HG02943 (cell line): ENCODE results near the gene LARP1.

Experiments used
- ATAC-seq: cut with Tn5 transposase; IDR thresholded peaks from one replicate; pipeline ENCODE4 v1.9.1; 2021; ENCODE audit warnings: mild to moderate bottlenecking, low read depth, moderate library complexity; ENCODE audit not compliant: unreplicated experiment

Gene LARP1

GRCh38 chr5:154849791-154850201, 94.6 kb downstream of the LARP1 start:
- ATAC-seq, result no peak

GRCh38 chr5:154850255-154851062, 95.3 kb downstream of the LARP1 start, which contains the start of gene FAXDC2:
Gene FAXDC2 (minus strand): TSS chr5:154850603. CDS start chr5:154838178, 12,425 bp downstream.
- no peak for ATAC-seq

- no peak for ATAC-seq
These were observed 96.2 kb downstream of the LARP1 start for GRCh38 chr5:154851351-154851750.

- peak; percentile 55 for ATAC-seq
These were observed 102.5 kb downstream of the LARP1 start for GRCh38 chr5:154857530-154858296.

- ATAC-seq, result peak; percentile 82
These were observed 103.3 kb downstream of the LARP1 start, which contains the start of gene CNOT8 for GRCh38 chr5:154858297-154858971. Gene CNOT8 (plus strand): TSS chr5:154858627. CDS start chr5:154863279, 4,652 bp downstream.

GRCh38 chr5:154858972-154859871, 104.0 kb downstream of the LARP1 start:
- ATAC-seq, result no peak

GRCh38 chr5:154860123-154860522, 104.9 kb downstream of the LARP1 start:
- ATAC-seq, result no peak

GRCh38 chr5:154860765-154861164, 105.6 kb downstream of the LARP1 start:
- ATAC-seq, result no peak

- ATAC-seq, result no peak
These were observed 106.8 kb downstream of the LARP1 start for GRCh38 chr5:154861946-154862345.

- ATAC-seq, result no peak
These were observed 107.6 kb downstream of the LARP1 start for GRCh38 chr5:154862766-154863165.

GRCh38 chr5:154863291-154864080, 108.3 kb downstream of the LARP1 start:
- ATAC-seq, result no peak

- ATAC-seq, result no peak
These were observed 110.4 kb downstream of the LARP1 start for GRCh38 chr5:154865466-154866184.

- no peak for ATAC-seq
These were observed 111.7 kb downstream of the LARP1 start for GRCh38 chr5:154866841-154867240.
